ENCODE measurements around the gene NAALADL2. TPM values are rescaled to one million over a fixed set of nuclear protein-coding genes. Genes with fewer than 3 reads are reported as not detected.

Gene NAALADL2
- total and polyA plus RNA-seq, 2 of the 4 experiments (the other 2 are of a cell fraction) = 3.8 to 19.2 TPM

GRCh38 chr3:175279457-175279856, 420.3 kb downstream of the NAALADL2 start:
- no peaks in the 10 kb centered on the region for H3K27me3 ChIP-seq (ENCODE audit: control insufficient read depth, insufficient read depth, low read length)
- no peak overlapping the region for H3K23ac ChIP-seq (ENCODE audit: low read depth, low read length)
- H3K14ac ChIP-seq (replicated peaks; ENCODE audit: low read depth, low read length) = no peak overlapping the region
- H4K91ac ChIP-seq (ENCODE audit: insufficient read depth, low read depth, low read length) = no peak overlapping the region
- H3K27ac ChIP-seq (ENCODE audit: insufficient read depth, low read length) = no peak overlapping the region
- H3K79me1 ChIP-seq (ENCODE audit: low read depth in 1 of 2, low read length in 2 of 2) = no peaks in the 10 kb centered on the region
- H3K56ac ChIP-seq (ENCODE audit: extremely low read depth, insufficient read depth, low read length) = no peak overlapping the region
- no peaks in the 10 kb centered on the region for H3K36me3 ChIP-seq (ENCODE audit: control insufficient read depth, insufficient read depth, low read length)
- dilution Hi-C loops (cut with HindIII; ENCODE audit: low sequenced_read_pairs, unreplicated experiment) (no loop called here), intact Hi-C loops (cut with micrococcal nuclease) (no loop called here), in situ Hi-C loops (cut with MboI; ENCODE audit: low sequenced_read_pairs) (no loop called here)
- H4K8ac ChIP-seq (ENCODE audit: low read depth in 2 of 2, low read length in 2 of 2) = no peak overlapping the region
- no peak for ATAC-seq (ENCODE audit: low read depth)
- CTCF ChIA-PET = no interaction called here
- H4K20me1 ChIP-seq (ENCODE audit: insufficient read depth, low read length) = no peaks in the 10 kb centered on the region
- no peaks in the 10 kb centered on the region for H3K4me1 ChIP-seq (ENCODE audit: control insufficient read depth, insufficient read depth, low read length)
- no peak overlapping the region for H2BK5ac ChIP-seq (ENCODE audit: low read depth, low read length, poor library complexity, severe bottlenecking)
- H2AFZ ChIP-seq (replicated peaks; ENCODE audit: low read length, poor library complexity) = no peak overlapping the region
- no peak overlapping the region for H2AK9ac ChIP-seq (replicated peaks; ENCODE audit: low read depth, low read length, poor library complexity)
- H2BK15ac ChIP-seq (ENCODE audit: low read depth, low read length) = no peak overlapping the region
- TF ChIP-seq POLR2A (IDR thresholded peaks at IDR 0.05; ENCODE audit: low read depth, low read length) (no peak), ELK1 (IDR thresholded peaks at IDR 0.05; ENCODE audit: borderline replicate concordance, low read depth, low read length) (no peak), RAD21 (IDR thresholded peaks at IDR 0.05; ENCODE audit: low read length) (no peak), BHLHE40 (IDR thresholded peaks at IDR 0.05; ENCODE audit: low read depth, low read length) (no peak), CHD1 (IDR thresholded peaks at IDR 0.05; ENCODE audit: low read depth, low read length) (no peak), CEBPB (IDR thresholded peaks at IDR 0.05; ENCODE audit: low read depth, low read length) (no peak), USF2 (IDR thresholded peaks at IDR 0.05; ENCODE audit: low read depth, low read length) (no peak), MXI1 (IDR thresholded peaks at IDR 0.05; ENCODE audit: borderline replicate concordance, low read depth, low read length) (no peak), MAFK (IDR thresholded peaks at IDR 0.05; ENCODE audit: low read depth, low read length) (no peak), RFX5 (IDR thresholded peaks at IDR 0.05; ENCODE audit: low read depth, low read length) (no peak), SMC3 (IDR thresholded peaks at IDR 0.05; ENCODE audit: low read depth, low read length) (no peak), FOS (IDR thresholded peaks at IDR 0.05; ENCODE audit: low read depth, low read length) (no peak), MAZ (IDR thresholded peaks at IDR 0.05; ENCODE audit: borderline replicate concordance, low read depth, low read length) (no peak), CTCF (conservative IDR thresholded peaks at IDR 0.05; ENCODE audit: low read depth, low read length) (no peak), NFE2L2 (IDR thresholded peaks at IDR 0.05; ENCODE audit: low read depth, low read length) (no peak), RCOR1 (IDR thresholded peaks at IDR 0.05; ENCODE audit: insufficient replicate concordance, low read length) (no peak)
- H3K9me1 ChIP-seq (ENCODE audit: insufficient read depth, low read length) = no peaks in the 10 kb centered on the region
- WGBS, 2 experiments (ENCODE audit: extremely low coverage in 2 of 2, insufficient read length in 1 of 2) = 100% methylated on average over 1 of the region's 1 CpG; no CpG with 5 or more reads in 1 of the 2 experiments
- H3K4me3 ChIP-seq (ENCODE audit: insufficient read depth, low read depth, low read length) = no peak overlapping the region
- H3K18ac ChIP-seq (ENCODE audit: low read depth, low read length) = no peak overlapping the region
- no peak overlapping the region for H2AK5ac ChIP-seq (ENCODE audit: low read depth, low read length)
- H3K9ac ChIP-seq (ENCODE audit: low read depth, low read length) = no peak overlapping the region
- H3K4me2 ChIP-seq (ENCODE audit: low read depth, low read length) = no peak overlapping the region
- no TSS peak for BruUV-seq (replicated peaks)
- no peak overlapping the region for H3K4ac ChIP-seq (ENCODE audit: low read depth, low read length)
- H2BK20ac ChIP-seq (ENCODE audit: low read depth, low read length) = no peak overlapping the region
- no peak overlapping the region for H2BK120ac ChIP-seq (ENCODE audit: low read depth, low read length)
- no peak for DNase-seq
- POLR2A ChIA-PET (ENCODE audit: unreplicated experiment) = no interaction called here
- H3K9me3 ChIP-seq (ENCODE audit: control insufficient read depth, insufficient read depth, low read length) = no peaks in the 10 kb centered on the region
- no peak overlapping the region for H4K5ac ChIP-seq (ENCODE audit: low read depth, low read length)

All from IMR-90 (cell line).